ACHN (cell line): Measurements from ENCODE around the gene KLK13.

ENCODE experiments used
- DNase-seq: peaks from one replicate; pipeline ENCODE4 v3.0.0-alpha.2; 2015
- in situ Hi-C: cut with HindIII; loops from 2 replicates; pipeline ENCODE4 v1.10.0; 2017; ENCODE audit warnings: low sequenced_read_pairs, low pct_ligation_motif_present, low pct_unique_long_range_greater_than_20kb

Gene KLK13

GRCh38 chr19:51027126-51027806 is 37.6 kb downstream of the KLK13 start:
- no peak for DNase-seq
- in situ Hi-C loops: no loop called here

DNA sequence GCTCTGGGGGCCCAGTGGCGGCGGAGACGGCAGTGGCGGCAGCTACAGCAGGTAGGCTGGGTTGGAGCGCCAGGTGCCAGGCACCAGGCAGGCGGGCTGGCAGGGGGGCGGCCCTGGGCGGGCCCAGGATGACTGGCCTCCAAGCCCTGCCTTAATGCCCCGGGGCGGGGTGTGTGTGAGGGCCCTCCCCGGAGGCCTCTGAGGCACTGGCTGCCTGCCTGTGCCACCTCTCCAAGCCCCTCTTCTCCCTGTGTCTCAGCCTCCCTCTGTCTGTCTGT is 38.4 kb downstream of the KLK13 start, which contains the start of gene KLK11:
Gene KLK11 (minus strand): TSS at position 63 of the 278 bp plus-strand sequence. CDS start 985 bp downstream, outside the sequence.
- no peak for DNase-seq
- in situ Hi-C loops: no loop called here

- DNase-seq: no peak
- in situ Hi-C loops: no loop called here
Observed at GRCh38 chr19:51025809-51026553, 38.9 kb downstream of the KLK13 start.

DNA sequence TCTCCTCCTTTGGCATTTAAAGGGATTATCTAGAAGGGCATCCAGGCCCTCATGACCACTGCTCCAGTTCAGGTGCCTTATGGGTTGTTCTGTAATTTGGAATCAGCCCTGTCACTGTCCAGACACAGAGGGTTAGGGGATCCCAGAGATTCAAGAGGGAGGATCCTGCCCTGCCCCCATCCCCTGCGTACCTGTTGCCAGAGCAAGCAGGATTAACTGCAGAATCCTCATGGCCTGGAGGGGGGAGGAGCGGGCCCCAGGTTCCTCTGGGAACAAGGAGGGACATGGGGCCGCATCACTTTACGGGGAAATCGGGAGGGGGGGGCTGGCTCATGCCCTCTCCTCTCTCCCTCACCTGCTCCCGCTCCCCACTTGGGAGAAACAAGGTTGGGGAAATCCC is 39.5 kb downstream of the KLK13 start:
- DNase-seq: no peak
- in situ Hi-C loops: no loop called here

GRCh38 chr19:51024924-51025323 is 40.0 kb downstream of the KLK13 start:
- DNase-seq: no peak
- in situ Hi-C loops: no loop called here

DNA sequence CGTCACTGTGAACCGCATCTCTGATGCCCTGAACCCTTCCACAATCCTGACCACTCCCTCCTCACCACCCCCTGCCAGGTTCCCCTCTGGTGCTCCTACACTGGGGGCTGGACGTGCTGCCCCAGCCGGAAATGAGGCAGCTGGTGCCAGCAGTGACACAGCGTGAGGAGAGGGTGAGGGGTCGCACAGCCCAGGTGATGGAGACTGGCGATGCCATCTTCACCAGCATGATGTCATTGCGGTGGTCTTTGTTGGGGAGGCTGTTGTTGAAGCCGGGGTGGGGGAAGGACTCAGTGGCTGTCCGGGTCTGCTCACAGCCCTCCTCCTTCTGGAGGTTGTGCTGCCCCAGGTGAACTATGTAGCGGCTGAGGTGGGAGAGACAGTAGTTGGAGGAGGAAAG is 40.9 kb downstream of the KLK13 start:
- in situ Hi-C loops: no loop called here
- DNase-seq: no peak

DNA sequence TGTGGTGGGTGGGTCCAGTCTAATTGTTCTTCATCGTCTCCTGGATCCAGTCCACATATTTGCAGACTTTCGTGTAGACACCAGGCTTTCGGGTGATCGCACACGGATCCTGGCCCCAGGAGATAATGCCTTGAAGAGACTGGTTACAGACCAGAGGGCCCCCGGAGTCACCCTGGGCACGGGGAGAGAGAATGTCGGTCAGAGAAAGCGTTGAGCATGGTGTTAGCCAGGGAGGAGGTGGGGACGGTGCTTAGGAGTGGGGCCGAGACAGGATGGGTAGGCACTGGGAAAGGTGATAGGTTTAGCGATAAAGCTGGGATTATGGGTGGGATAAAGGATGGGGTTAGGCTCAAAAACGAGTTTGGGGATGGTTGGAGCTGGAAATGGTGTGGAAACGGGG is 42.4 kb downstream of the KLK13 start:
- no peak for DNase-seq
- in situ Hi-C loops: no loop called here

DNA sequence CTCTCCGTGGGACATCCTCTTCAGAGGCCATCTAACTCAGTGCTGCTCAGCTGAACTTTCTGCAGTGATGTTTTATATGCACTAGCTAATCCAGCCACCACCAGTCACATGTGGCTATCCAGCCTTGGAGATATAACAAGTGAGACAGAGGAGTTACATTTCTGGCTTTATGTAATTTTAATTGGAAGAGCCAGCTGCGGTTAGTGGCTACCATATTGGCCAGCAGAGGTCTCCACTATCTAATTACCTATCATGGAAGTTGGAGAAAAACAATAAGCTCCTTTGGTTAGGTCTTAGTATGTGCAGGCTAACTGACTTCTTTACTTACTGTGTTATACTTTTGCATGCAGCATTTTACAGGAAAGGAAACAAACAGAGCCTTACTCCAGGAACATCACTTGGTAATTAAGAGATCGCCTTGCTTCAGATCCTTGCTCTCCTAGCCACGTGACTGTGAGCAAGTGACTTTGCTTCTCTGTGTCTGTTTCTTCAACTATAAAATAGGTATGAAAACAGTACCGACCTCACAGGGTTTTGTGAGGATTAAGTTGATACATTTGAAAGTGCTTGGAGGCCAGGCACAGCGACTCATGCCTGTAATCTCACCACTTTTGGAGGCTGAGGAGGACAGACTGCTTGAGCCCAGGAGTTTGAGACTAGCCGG is 43.8 kb downstream of the KLK13 start:
- peak; percentile 39 for DNase-seq

DNA sequence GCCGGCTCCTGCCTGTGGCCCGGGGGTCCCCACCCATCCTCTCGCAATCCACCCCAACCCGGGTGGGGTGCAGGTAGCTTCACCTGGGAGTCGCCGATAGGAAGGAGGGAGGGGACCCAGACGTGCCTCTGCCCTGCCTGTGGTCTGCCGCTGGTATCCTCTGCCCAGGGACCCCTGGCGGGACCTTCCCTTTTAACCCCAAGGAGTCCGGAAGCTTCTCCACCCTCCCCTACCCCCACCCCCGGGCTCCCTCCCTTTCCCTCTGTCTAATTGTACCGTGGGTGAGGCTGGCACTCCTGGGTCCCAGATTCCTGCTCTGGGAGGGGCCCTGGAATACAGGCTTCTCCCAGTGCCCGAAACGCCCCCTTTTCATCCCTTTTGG is 45.4 kb downstream of the KLK13 start, which contains the start of gene KLK10:
Gene KLK10 (minus strand): TSS at position 166 of the 382 bp plus-strand sequence. CDS start 579 bp downstream, outside the sequence.
- DNase-seq: no peak
- in situ Hi-C loops: no loop called here

More for the DNA sequence above, 43.8 kb downstream of the KLK13 start:
- in situ Hi-C loops: no loop called here

DNA sequence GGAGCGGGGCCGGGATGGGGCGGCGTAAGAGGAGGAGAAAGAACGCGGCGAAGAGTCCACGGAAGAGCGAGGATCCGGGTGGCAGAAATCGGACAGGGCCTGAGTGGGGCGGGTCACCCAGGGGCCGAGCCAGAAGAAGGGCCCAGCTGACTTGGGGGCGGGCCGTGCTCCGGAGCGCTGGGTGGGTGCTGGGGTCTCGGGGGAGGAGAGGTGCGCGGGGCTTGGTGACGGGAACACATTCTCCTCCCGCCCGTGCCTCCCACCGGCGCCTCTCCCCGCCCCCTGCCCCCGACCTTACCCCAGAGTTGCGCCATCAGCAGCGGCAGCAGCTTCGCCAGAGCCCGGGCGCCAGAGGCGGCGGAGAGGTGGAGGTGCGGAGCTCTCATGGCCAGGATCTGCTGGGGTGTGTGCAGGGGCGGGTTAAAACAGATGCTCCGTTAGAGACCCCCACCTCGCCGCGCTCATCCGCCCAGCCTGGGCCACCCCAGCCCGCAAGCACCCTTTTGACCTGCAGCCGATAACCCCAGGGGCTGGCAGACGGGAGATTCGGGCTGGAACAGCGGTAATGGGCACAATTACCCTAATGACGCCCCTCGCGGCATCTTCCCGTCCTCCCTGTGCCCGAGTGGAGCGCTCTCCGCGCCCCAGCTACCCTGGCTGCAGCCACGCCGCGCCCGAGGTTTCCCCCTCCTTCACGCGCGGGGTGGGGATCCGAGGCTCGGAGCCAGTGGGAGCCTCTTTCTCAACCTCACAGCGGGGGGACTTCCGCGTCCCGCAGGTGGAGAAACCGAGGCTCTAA is 45.9 kb downstream of the KLK13 start:
- in situ Hi-C loops: no loop called here
- no peak for DNase-seq

DNA sequence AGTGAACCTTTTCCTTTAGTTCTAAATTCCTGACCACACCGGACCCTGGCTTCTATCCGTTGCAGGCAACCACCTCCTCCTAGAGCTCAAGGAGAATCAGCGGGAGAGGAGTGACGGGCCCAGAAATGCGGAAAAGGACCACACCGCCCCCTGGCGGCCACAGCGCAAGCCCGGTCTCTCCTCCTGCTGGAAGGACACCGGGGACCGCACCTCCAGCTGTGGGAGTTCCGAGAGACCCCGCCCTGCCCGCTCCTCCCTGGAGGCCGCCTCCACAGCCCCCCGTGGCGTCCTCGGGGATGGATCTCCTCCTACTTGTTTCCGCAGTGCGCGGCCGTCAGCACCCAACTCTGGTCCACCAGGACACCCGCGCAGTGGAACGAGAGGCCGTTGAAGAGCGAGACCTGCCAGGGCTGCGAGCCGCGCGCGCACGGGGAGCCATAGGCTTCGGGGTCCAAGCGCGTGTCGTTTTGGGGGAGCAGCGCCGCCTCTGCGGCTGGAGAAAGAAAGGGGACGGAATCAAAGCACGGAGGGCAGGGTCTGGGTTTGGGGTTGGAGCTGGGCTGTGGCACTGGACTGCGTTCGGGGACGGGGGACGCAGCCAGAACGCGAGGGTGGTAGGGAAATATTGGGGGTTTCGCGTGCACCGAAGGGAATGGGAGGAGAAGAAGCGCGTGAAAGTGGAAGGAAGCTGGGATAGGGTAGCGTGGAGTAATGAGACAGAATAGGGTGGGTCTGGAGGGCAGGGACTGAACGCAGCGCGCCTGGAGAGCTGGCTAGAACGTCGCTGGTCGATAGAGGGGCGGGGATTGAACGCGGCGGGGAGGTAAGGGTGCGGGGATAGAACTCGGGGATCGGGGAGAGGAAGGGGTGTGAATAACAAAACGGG is 47.9 kb downstream of the KLK13 start:
- in situ Hi-C loops: no loop called here
- DNase-seq: peak; percentile 49

GRCh38 chr19:51015691-51016267 is 49.1 kb downstream of the KLK13 start:
- no peak for DNase-seq
- in situ Hi-C loops: no loop called here

GRCh38 chr19:51014242-51014641 is 50.6 kb downstream of the KLK13 start:
- in situ Hi-C loops: no loop called here
- no peak for DNase-seq

- in situ Hi-C loops: no loop called here
- DNase-seq: no peak
Observed at GRCh38 chr19:51012661-51013190, 52.2 kb downstream of the KLK13 start.

DNA sequence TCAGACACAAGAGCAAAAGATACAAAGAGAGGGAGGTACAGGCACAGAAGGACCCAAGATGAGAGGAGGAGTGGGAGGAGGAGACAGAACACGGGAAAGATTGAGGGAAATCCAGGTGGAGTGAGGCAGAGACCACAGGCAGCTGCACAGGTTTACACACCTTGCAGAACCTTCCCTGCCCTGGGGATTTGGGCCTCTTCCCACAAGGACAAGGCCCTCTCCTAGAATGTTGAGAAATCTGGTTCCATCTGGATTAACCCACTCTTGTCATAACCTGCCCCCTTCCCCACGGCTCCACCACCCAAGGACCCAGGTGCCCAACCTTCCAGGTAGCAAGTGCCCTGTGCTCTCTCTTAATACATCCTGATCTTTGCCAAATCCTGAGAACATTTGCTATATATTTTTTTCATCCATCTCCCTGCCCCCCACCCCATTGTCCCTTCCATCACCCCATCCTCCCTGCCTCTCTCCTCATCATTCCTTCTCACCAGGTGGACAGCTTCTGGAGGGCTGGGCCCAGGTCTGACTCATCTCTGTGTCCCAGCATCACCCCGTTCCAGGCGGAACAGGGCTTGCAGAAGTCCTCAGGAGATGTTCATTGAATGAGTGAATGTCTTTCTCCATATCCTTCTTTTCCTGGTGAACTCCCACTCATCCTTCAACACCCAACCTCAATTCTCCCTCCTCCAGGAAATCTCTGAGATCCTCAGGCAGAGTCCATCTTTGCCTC is 54.7 kb downstream of the KLK13 start:
- in situ Hi-C loops: no loop called here
- DNase-seq: no peak

DNA sequence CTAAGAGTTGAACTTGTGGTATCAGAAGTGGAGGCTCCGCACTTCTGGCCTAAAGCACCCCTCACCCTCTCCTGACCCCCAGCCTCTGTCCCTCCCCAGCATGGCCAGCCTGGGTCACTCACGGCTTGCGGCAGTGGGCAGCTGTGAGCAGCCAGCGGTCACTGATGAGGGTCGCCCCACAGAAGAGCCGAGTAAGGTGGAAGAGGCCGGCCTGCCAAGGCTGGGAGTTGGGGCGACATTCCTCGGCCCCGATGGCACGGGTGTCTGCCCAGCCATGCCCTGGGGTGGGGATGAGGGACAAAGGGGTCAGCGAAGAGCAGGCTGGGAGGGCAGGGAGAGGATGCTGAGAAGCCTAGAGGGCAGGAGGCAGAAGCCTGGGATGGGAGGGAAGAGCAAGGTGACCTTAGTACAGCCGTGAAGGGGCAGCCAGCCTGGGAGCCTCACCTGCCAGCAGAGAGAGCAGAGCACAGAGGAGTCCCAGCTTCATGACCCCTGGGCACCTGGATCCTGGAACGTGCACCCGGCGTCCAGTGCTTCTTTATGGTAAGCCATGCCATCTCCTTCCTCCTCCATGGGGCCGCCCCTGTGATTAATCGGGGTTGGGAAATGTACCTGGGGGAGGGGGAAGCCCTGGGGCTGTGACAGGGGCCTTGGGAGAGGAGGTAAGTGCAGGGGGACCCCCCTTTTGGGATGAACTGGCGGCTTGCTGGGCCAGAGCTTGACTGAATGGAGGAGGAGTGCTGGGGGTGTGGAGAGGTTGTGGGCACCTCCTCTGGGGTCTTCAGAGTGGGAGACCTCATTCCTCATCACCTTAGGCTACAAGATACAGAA is 55.6 kb downstream of the KLK13 start:
- in situ Hi-C loops: no loop called here
- DNase-seq: no peak
